ENCODE data around the gene JAZF1.

Gene JAZF1

DNA sequence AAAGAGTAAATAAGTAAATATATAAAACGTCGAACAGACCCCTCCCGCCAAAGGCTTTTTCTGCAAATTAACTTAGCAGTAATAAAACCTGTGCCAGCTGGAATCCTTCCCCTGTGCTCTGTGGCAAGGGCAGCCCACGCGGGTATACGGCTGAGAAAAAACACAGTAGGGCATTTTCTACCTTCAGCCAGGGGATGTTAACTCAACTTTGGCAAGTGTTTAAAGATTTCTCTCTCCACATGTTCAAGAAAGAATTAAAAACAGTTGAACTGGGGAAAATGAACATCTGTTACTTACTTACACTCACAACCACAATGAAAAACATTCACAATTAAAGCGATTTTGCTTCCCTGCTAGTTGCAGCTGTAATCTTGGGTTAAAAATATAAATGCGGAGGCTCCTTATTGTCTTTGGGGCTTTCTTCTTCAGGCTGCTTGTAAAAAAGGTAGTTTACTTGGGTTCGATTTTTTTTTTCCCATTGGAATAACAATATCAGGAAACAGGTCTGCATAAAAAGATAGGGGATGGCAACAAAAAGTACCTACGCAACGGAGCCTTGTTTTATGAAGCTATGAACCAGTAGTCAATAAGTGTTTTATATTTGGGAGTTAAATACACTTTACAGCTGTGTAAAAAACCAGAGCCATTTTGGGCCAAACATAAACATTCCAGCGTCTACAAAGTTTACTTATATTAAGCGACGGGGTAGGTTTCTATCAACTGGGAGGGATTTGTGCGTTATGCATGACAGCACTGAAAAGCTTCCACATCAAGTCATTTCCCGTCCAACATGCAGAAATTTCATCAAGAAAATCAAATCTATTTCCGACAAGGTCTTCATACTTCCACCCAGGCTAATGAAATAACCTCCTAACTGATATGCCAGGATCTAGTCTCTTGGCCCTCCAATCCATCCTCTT is 308.0 kb downstream of the JAZF1 start:
- Histone ChIP-seq H3K9me3 (ENCODE audit: control insufficient read depth, low read length) (no peaks in the 10 kb centered on the region), H3K27ac (no peak overlapping the region), H3K9ac (no peak overlapping the region), H3K4me1 (peaks cover 9% of the 10 kb centered on the region), H2AFZ (no peak overlapping the region), H3K4me2 (ENCODE audit: low read length) (no peak overlapping the region), H3K4me3 (ENCODE audit: low read depth, low read length) (no peak overlapping the region), H3K27me3 (ENCODE audit: control insufficient read depth, insufficient read depth, low read length) (no peaks in the 10 kb centered on the region), H3K79me2 (no peaks in the 10 kb centered on the region), H3K36me3 (ENCODE audit: control insufficient read depth, insufficient read depth, low read length) (no peaks in the 10 kb centered on the region)
- TF ChIP-seq, protein P1, sequence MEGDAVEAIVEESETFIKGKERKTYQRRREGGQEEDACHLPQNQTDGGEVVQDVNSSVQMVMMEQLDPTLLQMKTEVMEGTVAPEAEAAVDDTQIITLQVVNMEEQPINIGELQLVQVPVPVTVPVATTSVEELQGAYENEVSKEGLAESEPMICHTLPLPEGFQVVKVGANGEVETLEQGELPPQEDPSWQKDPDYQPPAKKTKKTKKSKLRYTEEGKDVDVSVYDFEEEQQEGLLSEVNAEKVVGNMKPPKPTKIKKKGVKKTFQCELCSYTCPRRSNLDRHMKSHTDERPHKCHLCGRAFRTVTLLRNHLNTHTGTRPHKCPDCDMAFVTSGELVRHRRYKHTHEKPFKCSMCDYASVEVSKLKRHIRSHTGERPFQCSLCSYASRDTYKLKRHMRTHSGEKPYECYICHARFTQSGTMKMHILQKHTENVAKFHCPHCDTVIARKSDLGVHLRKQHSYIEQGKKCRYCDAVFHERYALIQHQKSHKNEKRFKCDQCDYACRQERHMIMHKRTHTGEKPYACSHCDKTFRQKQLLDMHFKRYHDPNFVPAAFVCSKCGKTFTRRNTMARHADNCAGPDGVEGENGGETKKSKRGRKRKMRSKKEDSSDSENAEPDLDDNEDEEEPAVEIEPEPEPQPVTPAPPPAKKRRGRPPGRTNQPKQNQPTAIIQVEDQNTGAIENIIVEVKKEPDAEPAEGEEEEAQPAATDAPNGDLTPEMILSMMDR (IDR thresholded peaks at IDR 0.05): no peak

DNA sequence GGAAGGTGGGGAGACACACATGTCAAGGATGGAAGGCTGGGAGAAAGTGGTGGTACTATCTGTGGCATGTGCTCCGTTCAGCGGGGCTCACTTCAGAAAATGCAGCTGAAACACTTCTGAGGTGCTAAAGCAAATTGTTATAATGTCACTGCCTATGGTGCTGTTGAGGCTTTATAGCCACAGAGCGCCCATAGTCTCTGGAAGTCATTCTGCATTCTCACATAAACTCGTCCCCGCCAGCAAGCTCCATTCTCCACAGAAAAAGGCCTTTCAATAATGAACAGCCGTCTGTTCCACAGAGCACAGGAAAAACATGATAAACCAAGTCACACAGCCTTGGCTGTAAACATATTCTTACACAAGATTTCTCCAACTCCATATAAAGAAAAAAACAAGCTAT is 308.7 kb downstream of the JAZF1 start:
- no peak overlapping the region for H3K4me3 ChIP-seq (ENCODE audit: low read depth, low read length)
- peaks cover 9% of the 10 kb centered on the region for H3K4me1 ChIP-seq
- H3K79me2 ChIP-seq: no peaks in the 10 kb centered on the region
- H2AFZ ChIP-seq: no peak overlapping the region
- H3K36me3 ChIP-seq (ENCODE audit: control insufficient read depth, insufficient read depth, low read length): no peaks in the 10 kb centered on the region
- no peak overlapping the region for H3K27ac ChIP-seq
- H3K27me3 ChIP-seq (ENCODE audit: control insufficient read depth, insufficient read depth, low read length): no peaks in the 10 kb centered on the region
- H3K9ac ChIP-seq: no peak overlapping the region
- TF ChIP-seq, protein P1 (IDR thresholded peaks at IDR 0.05): no peak
- no peaks in the 10 kb centered on the region for H3K9me3 ChIP-seq (ENCODE audit: control insufficient read depth, low read length)
- no peak overlapping the region for H3K4me2 ChIP-seq (ENCODE audit: low read length)

DNA sequence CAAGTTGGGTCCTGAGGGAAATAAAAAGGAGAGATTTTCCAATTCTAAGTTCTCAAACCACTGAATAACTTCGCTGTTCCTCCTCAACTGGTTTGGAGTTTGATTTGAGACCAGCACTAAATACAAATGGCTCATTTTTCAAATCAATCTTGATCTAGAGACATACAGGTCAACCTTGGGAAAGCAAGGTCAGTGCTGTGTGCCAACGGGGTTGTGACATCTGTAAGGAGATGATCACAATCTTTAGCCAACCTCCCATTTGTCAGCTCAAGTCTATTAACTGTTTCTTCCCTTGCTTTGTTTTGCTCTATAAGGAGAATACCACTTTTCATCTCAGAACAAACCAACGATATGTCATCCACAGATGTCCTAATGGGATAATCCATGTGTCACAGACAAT is 309.5 kb downstream of the JAZF1 start:
- peaks cover 9% of the 10 kb centered on the region for H3K4me1 ChIP-seq
- H3K4me2 ChIP-seq (ENCODE audit: low read length): no peak overlapping the region
- no peaks in the 10 kb centered on the region for H3K9me3 ChIP-seq (ENCODE audit: control insufficient read depth, low read length)
- H3K27me3 ChIP-seq (ENCODE audit: control insufficient read depth, insufficient read depth, low read length): no peaks in the 10 kb centered on the region
- TF ChIP-seq, protein P1 (IDR thresholded peaks at IDR 0.05): no peak
- H2AFZ ChIP-seq: no peak overlapping the region
- no peak overlapping the region for H3K27ac ChIP-seq
- no peak overlapping the region for H3K4me3 ChIP-seq (ENCODE audit: low read depth, low read length)
- no peaks in the 10 kb centered on the region for H3K36me3 ChIP-seq (ENCODE audit: control insufficient read depth, insufficient read depth, low read length)
- H3K79me2 ChIP-seq: no peaks in the 10 kb centered on the region
- H3K9ac ChIP-seq: no peak overlapping the region

DNA sequence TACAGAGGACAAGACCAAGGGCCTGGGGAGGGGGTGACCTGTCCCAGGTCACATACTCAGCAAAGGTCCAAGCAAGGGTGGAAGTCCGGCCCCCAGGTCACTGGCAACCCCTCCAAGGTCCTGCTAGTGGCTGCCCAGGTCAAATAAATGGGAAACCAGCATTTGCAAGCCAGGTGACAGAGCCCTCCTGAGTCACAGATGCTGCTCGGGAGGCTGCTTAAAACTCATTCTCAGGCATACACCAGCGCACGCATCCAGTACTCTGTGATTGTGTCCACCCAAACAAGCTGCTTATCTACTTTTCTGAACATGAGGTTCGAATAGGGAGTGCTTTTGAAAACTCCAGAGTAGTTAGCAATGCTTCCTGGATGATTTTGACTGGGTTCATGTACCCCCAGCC is 310.0 kb downstream of the JAZF1 start:
- Histone ChIP-seq H3K4me1 (peaks cover 9% of the 10 kb centered on the region), H3K27ac (no peak overlapping the region), H3K36me3 (ENCODE audit: control insufficient read depth, insufficient read depth, low read length) (no peaks in the 10 kb centered on the region), H3K9ac (no peak overlapping the region), H3K27me3 (ENCODE audit: control insufficient read depth, insufficient read depth, low read length) (no peaks in the 10 kb centered on the region), H3K79me2 (no peaks in the 10 kb centered on the region), H3K4me3 (ENCODE audit: low read depth, low read length) (no peak overlapping the region), H3K4me2 (ENCODE audit: low read length) (no peak overlapping the region), H3K9me3 (ENCODE audit: control insufficient read depth, low read length) (no peaks in the 10 kb centered on the region), H2AFZ (no peak overlapping the region)
- TF ChIP-seq, protein P1 (IDR thresholded peaks at IDR 0.05): no peak

DNA sequence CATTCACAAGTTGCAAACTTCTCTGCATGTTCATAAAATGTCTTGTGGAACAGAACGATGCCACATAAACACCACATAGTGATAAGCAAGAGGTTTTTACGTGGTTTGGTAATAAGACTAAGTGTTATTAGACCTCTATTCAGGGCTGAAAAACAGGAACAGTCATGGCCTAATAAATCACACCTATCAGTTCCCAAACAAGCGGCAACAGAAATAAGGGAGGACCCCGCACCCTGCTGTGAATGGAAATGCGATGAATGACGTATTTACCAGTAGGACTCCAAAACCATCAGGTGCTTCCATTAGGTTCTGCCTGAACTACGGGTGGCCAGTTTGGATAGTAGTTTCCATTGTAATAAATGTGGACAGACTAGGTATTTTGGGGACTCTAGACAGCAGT is 311.5 kb downstream of the JAZF1 start:
- no peak overlapping the region for H3K9ac ChIP-seq
- no peak overlapping the region for H3K4me2 ChIP-seq (ENCODE audit: low read length)
- TF ChIP-seq, protein P1 (IDR thresholded peaks at IDR 0.05): no peak
- no peaks in the 10 kb centered on the region for H3K36me3 ChIP-seq (ENCODE audit: control insufficient read depth, insufficient read depth, low read length)
- no peak overlapping the region for H3K4me3 ChIP-seq (ENCODE audit: low read depth, low read length)
- no peaks in the 10 kb centered on the region for H3K79me2 ChIP-seq
- H3K27ac ChIP-seq: no peak overlapping the region
- peaks cover 5% of the 10 kb centered on the region for H3K4me1 ChIP-seq
- no peak overlapping the region for H2AFZ ChIP-seq
- no peaks in the 10 kb centered on the region for H3K27me3 ChIP-seq (ENCODE audit: control insufficient read depth, insufficient read depth, low read length)
- H3K9me3 ChIP-seq (ENCODE audit: control insufficient read depth, low read length): no peaks in the 10 kb centered on the region

Measured in parathyroid adenoma (tissue), 2 donors.